B cell (primary cell): Measurements from ENCODE around the gene SERGEF.

Source experiments
- CTCF ChIP-seq: fragments of 200-600 bp; IDR thresholded peaks from one replicate; pipeline ENCODE4 v1.8.0; 2022; ENCODE audit warnings: antibody characterized with exemption, mild to moderate bottlenecking
- EZH2 ChIP-seq: IDR thresholded peaks from 2 replicates; pipeline ENCODE4 v1.6.1; 2012; ENCODE audit warnings: borderline replicate concordance, low read depth, mild to moderate bottlenecking, moderate library complexity, low read length; ENCODE audit not compliant: insufficient read depth, poor library complexity, severe bottlenecking

GRCh38 chr11:17976651-17977050 lies 36.2 kb downstream of the SERGEF start:
- TF ChIP-seq CTCF: no peak
- TF ChIP-seq EZH2: no peak
